ENCODE measurements around the gene NDFIP1.

DNA sequence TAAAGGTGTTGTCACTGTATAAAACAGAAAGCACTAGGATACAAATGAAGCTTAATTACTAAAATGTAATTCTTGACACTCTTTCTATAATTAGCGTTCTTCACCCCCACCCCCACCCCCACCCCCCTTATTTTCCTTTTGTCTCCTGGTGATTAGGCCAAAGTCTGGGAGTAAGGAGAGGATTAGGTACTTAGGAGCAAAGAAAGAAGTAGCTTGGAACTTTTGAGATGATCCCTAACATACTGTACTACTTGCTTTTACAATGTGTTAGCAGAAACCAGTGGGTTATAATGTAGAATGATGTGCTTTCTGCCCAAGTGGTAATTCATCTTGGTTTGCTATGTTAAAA lies 43.8 kb downstream of the NDFIP1 start:
- TF ChIP-seq EZH2phosphoT487 (IDR thresholded peaks at IDR 0.05; ENCODE audit: insufficient read depth, low read depth), result no peak
- TF ChIP-seq EZH2 (IDR thresholded peaks at IDR 0.05; ENCODE audit: insufficient read depth, poor library complexity, severe bottlenecking), result no peak
